Measurements from ENCODE around the gene GHRH.

The GHRH gene

DNA sequence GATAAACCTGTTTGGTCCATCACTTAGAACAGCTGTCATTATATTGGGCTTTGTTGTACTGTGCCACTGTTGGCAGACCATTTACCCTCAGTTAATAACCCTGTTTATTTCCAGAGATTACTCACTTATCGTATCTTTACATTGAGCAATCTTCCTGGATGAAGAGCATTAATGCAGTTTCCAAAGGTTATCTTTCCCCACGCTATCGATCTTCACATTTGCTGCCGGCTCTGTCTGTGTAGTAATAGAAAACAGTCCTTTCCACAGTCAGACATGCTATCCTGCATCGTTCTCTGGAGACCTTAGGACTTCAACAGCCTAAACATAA, 27.4 kb downstream of the GHRH start:
- TF ChIP-seq, protein P1, sequence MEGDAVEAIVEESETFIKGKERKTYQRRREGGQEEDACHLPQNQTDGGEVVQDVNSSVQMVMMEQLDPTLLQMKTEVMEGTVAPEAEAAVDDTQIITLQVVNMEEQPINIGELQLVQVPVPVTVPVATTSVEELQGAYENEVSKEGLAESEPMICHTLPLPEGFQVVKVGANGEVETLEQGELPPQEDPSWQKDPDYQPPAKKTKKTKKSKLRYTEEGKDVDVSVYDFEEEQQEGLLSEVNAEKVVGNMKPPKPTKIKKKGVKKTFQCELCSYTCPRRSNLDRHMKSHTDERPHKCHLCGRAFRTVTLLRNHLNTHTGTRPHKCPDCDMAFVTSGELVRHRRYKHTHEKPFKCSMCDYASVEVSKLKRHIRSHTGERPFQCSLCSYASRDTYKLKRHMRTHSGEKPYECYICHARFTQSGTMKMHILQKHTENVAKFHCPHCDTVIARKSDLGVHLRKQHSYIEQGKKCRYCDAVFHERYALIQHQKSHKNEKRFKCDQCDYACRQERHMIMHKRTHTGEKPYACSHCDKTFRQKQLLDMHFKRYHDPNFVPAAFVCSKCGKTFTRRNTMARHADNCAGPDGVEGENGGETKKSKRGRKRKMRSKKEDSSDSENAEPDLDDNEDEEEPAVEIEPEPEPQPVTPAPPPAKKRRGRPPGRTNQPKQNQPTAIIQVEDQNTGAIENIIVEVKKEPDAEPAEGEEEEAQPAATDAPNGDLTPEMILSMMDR (IDR thresholded peaks at IDR 0.05; ENCODE audit: borderline replicate concordance, insufficient read depth, low read depth, low read length), result no peak
- no peak overlapping the region for H3K4me3 ChIP-seq (ENCODE audit: low read depth, low read length)

- no peak overlapping the region for H3K4me3 ChIP-seq (ENCODE audit: low read depth, low read length)
- TF ChIP-seq, protein P1 (IDR thresholded peaks at IDR 0.05; ENCODE audit: borderline replicate concordance, insufficient read depth, low read depth, low read length), result no peak
Measured at GRCh38 chr20:37233548-37234253, 27.9 kb downstream of the GHRH start.

GRCh38 chr20:37231947-37232630, 29.5 kb downstream of the GHRH start:
- TF ChIP-seq, protein P1 (IDR thresholded peaks at IDR 0.05; ENCODE audit: borderline replicate concordance, insufficient read depth, low read depth, low read length), result no peak
- H3K4me3 ChIP-seq (ENCODE audit: low read depth, low read length), result no peak overlapping the region

- TF ChIP-seq, protein P1 (IDR thresholded peaks at IDR 0.05; ENCODE audit: borderline replicate concordance, insufficient read depth, low read depth, low read length), result no peak
- H3K4me3 ChIP-seq (ENCODE audit: low read depth, low read length), result no peak overlapping the region
Measured at GRCh38 chr20:37230200-37230599, 31.4 kb downstream of the GHRH start.

DNA sequence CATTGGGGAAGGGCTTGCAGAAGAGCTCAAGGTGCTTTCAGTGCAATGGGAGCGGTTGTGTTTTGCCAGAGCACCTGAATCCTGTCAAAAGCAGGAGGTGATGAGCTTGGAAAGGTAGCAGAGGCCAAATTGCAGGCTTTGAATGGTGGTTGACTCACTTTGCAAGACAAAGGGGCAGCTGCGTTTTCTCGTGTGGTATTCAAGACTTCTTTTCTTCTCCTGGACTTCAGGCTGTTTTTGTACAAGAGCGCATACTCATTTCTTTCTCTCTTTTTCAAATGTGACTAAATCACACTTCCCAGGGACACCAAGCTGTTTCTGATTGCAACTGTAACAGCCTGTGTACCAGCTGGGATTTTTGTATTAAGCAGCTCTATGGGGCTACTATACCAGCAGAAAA, 32.3 kb downstream of the GHRH start:
- TF ChIP-seq, protein P1 (IDR thresholded peaks at IDR 0.05; ENCODE audit: borderline replicate concordance, insufficient read depth, low read depth, low read length), result no peak
- no peak overlapping the region for H3K4me3 ChIP-seq (ENCODE audit: low read depth, low read length)

GRCh38 chr20:37228656-37229055, 33.0 kb downstream of the GHRH start:
- no peak overlapping the region for H3K4me3 ChIP-seq (ENCODE audit: low read depth, low read length)
- TF ChIP-seq, protein P1 (IDR thresholded peaks at IDR 0.05; ENCODE audit: borderline replicate concordance, insufficient read depth, low read depth, low read length), result no peak

- TF ChIP-seq, protein P1 (IDR thresholded peaks at IDR 0.05; ENCODE audit: borderline replicate concordance, insufficient read depth, low read depth, low read length), result no peak
- H3K4me3 ChIP-seq (ENCODE audit: low read depth, low read length), result no peak overlapping the region
Measured at GRCh38 chr20:37228082-37228481, 33.5 kb downstream of the GHRH start.
